ENCODE results near the gene OSMR.
"Not testable (repeated sequence)": the region's sequence is repeated elsewhere in the genome, so short reads cannot be mapped to it uniquely, and the experiment has no call there.

The OSMR gene

DNA sequence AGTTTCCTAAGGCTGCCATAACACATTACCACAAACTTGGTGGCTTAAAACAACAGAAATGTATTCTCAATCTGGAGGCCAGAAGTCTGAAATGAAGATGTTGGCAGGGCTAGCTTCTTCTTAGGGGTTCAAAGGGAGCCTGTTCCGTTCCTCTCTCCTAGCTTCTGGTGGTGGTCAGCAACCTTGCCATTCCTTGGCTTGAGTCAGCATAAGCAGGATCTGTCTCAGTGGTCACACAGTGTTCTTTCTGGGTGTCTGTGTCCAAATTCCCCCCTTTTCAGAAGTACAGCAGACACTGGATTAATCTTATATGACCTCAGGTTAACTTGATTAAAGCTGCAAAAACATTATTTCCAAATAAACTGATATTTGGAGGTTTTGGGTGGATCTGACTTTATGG is 2.1 kb upstream of the OSMR start:
- no peak for TF ChIP-seq CTCF (IDR thresholded peaks at IDR 0.05; ENCODE audit: insufficient read depth, low read depth, low read length, missing control alignments)
- no peak for DNase-seq (ENCODE audit: low read depth)
- H3K4me3 ChIP-seq (ENCODE audit: low read depth, low read length): no peak overlapping the region

DNA sequence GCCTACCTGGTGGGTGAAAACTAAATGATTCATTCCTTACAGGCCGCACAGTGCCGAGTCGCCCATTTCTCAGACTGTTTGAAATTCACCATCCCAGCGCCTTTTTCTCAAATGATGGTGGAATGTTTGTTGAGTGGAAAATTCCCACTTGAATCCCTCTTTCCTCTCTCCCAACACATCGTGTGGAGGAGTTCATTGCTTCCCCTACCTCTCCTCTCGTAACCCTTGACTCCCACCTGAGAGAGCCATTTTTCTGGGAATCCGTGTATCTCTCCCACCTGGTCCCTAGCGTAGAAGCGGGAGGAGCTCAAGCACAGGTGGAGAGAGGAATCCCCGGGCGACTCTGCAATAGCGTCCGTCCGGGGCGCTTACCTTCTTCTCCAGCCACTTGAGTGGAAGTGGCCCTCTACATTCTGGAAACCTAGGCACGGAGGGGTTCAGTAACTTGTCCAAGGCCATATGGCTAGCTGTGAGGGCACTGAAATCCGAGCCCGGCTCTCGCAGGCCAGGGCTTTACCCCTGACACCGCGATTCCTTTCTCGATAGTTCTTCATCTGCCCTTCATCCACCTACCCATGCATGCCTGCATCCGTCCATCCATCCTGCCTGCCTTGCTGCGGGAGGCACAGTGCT is 683 bp downstream of the OSMR start:
- no peak for DNase-seq (ENCODE audit: low read depth)
- TF ChIP-seq CTCF (IDR thresholded peaks at IDR 0.05; ENCODE audit: insufficient read depth, low read depth, low read length, missing control alignments): no peak
- no peak overlapping the region for H3K4me3 ChIP-seq (ENCODE audit: low read depth, low read length)

DNA sequence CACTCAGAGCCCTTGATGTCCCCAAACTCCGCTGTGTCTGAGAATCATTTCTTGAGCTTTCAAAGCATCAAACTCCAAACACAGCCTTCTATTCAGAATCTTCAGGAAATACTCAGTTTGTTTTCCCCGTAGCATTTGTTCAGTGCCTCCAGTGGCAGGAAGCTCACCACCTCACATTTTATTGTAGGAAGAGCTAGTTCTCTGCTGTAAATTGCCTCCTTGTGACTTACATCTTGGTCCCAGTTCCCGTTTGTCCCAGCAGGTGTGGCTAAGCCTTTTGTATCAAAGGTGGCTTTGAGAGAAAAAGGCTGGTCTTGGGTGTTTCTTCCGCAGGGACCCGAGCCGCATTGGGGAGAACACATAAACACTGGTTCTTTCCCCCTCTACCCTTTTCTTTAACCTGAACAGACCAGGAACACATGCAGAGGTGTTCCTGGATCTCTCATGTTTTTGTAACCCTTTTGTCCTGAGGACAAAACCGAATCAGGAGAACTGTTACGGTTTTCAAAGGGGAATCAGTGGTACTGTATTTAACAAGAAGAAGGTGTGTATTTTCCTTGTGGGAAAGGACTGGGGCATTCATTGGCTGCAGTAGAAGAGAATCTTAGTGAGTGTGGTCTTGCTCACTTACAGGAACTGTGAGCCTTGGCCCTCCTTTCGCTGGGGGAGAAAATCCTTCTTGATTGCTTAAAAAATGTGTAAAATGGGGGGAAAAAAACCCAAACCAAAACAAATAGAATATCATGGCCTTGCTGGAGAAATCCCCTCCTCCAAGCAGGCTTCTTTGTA is 1.9 kb downstream of the OSMR start:
- no peak for TF ChIP-seq CTCF (IDR thresholded peaks at IDR 0.05; ENCODE audit: insufficient read depth, low read depth, low read length, missing control alignments)
- H3K4me3 ChIP-seq (ENCODE audit: low read depth, low read length): no peak overlapping the region
- DNase-seq (ENCODE audit: low read depth): no peak

GRCh38 chr5:38848637-38849036 is 2.8 kb downstream of the OSMR start:
- DNase-seq (ENCODE audit: low read depth): no peak
- no peak overlapping the region for H3K4me3 ChIP-seq (ENCODE audit: low read depth, low read length)
- no peak for TF ChIP-seq CTCF (IDR thresholded peaks at IDR 0.05; ENCODE audit: insufficient read depth, low read depth, low read length, missing control alignments)

DNA sequence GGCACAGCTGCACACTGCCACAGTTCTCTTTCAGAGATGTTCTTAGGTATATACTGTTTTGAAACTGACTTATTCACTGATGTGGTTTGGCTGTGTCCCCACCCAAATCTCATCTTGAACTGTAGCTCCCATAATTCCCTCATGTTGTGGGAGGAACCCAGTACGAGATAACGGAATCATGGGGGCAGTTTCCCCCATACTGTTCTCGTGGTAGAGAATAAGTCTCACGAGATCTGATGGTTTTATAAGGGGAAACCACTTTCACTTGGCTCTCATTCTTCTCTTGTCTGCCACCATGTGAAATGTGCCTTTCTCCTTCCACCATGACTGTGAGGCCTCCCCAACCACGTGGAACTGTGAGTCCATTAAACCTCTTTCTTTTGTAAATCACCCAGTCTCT is 5.8 kb downstream of the OSMR start:
- H3K4me3 ChIP-seq (ENCODE audit: low read depth, low read length); DNase-seq (ENCODE audit: low read depth): not testable (repeated sequence)

GRCh38 chr5:38853753-38854470 is 8.1 kb downstream of the OSMR start:
- no peak for TF ChIP-seq CTCF (IDR thresholded peaks at IDR 0.05; ENCODE audit: insufficient read depth, low read depth, low read length, missing control alignments)
- no peak for DNase-seq (ENCODE audit: low read depth)
- no peak overlapping the region for H3K4me3 ChIP-seq (ENCODE audit: low read depth, low read length)

DNA sequence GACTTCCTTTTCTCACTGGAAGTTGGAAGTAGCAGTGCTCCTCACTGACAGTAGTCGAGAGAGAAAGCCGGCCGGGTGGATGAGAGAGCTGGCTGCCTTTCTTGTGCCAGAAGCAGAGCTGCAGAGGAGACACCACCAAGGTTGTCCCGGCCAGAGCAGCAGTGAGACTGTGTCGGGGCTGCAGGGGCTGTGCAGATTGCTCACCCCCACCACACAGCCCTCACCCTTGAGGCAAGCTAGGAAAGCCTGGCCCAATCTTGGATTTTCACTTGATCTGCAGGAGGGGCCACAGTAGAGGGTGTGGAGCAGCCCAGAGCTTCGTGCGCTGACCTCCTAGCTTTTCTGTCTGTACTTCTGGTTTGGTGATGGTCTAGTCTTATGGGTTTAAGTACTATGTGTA is 9.1 kb downstream of the OSMR start:
- no peak for TF ChIP-seq CTCF (IDR thresholded peaks at IDR 0.05; ENCODE audit: insufficient read depth, low read depth, low read length, missing control alignments)
- H3K4me3 ChIP-seq (ENCODE audit: low read depth, low read length): no peak overlapping the region
- DNase-seq (ENCODE audit: low read depth): no peak

Data from GM12865 (cell line).